GM18526 (cell line): ENCODE data around the gene PRKG2.

Experiments used
- POLR2A ChIP-seq: IDR thresholded peaks from 3 replicates; pipeline ENCODE4 v1.6.1; 2011; ENCODE audit not compliant: insufficient read length; ENCODE audit errors: extremely low read depth

PRKG2 gene

DNA sequence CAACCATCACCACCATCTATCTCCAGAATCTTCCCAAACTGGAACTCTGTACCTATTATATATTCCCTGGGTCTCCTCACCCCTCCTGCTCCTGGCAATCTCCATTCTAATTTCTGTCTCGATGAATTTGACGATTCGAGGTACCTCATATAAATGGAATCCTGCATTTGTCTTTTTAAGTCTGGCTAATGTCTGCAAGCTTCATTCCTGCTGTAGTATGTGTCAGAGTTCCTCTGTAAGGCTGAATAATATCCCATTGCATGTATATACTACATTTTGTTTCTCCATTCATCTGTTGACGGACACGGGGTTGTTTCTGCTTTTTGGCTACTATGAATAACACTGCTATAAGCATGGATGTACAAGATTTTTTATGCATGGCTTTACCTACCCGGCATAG, 19.5 kb downstream of the PRKG2 start:
- no peak for TF ChIP-seq POLR2A

DNA sequence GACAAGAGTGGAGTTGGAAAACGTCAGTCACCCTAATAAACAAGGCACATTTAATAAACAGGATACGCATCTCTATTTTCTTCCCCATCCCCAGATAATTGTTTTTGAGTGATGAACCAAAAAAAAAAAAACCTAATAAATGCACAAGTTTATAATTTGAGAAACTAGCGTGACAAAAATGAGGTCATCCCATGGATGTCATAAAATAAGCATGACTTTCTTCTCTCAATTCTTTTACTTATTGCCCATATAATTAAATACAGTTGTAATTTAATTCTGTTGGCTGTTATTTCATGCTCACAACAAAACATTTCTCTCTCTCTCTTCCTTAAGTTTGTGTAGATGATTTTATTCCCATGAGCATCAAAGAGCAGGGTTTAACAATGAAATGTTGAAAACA, 20.7 kb downstream of the PRKG2 start:
- TF ChIP-seq POLR2A = no peak

DNA sequence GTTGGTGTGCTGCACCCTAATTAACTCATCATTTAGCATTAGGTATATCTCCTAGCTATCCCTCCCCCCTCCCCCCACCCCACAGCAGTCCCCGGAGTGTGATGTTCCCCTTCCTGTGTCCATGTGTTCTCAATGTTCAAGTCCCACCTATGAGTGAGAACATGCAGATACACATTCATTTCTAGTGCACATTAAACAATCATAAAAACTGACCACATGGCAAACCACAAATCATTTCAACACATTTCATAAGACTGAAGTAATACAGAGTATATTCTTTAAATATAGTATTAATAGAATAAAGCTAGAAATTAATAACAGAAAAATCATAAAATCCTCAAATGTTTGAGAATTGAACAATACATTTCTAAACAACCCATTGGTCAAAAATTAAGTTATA, 34.1 kb downstream of the PRKG2 start:
- TF ChIP-seq POLR2A = no peak

DNA sequence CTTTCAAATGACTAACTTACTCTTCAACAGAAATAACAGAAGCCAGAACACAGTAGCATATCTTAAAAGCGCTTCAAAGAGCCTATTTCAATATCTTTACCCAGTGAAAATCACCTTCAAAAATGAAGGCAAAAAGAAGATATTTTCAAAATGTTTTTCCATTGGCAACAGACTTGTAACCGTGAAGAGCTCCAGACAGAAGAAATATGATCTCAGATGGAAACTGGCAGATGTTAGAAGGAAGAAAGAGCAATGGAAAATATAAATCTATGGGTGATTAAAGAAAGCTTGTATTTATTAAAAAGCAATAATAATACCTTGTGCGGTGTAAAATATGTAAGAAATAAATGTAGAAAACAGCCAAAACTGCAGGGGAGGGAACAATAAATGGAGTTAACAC, 35.7 kb downstream of the PRKG2 start:
- TF ChIP-seq POLR2A = no peak

DNA sequence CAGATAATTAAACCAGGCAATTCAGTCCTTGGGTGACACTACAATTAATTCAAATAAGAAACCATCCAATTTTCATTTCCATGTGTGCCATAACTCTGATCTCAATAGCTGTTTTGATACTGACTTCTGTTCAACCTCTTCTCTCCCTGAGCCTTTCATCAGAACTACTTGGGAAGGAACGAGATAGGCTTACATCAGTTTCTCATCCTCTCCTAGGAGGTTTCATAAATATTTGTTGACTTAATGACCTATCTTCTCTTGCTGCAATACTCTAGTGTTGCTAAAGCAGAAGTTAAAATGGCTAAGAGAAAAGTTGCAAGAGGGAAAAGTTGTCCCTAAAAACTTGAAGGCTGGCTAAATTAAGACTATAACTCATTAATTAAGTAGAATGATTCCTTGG, 41.8 kb downstream of the PRKG2 start:
- no peak for TF ChIP-seq POLR2A

DNA sequence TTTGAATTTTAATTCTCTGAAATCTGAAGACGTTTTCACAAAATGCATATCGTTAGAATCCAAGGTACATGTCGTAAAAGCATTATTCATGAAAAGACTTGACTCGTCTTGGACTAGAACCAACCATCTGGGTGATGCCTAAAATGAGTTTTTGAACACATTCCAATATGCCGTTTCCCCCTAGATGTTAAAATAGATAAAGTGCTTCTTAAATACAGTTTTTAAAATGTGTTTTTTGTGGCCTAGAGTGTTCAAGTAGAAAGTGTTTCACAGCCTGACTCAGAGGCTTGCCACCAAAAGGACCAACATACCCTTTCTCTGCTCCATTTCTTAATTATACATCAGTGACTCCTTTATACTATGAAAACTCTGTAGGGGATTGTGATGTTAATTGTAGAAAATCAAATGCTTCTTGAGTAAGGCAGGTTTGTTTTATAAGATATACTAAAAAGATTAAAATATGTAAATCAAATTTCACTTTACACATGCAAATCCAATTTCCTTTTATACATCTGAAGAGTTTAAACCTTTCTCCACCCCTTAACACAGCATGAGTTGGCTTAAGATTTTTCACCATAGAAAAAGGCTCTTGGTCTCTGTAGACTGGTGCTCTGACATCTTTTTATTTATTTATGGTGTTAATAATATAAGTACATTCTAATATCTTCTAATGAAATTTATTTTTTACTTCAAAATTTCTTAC, 48.4 kb downstream of the PRKG2 start:
- TF ChIP-seq POLR2A = no peak

DNA sequence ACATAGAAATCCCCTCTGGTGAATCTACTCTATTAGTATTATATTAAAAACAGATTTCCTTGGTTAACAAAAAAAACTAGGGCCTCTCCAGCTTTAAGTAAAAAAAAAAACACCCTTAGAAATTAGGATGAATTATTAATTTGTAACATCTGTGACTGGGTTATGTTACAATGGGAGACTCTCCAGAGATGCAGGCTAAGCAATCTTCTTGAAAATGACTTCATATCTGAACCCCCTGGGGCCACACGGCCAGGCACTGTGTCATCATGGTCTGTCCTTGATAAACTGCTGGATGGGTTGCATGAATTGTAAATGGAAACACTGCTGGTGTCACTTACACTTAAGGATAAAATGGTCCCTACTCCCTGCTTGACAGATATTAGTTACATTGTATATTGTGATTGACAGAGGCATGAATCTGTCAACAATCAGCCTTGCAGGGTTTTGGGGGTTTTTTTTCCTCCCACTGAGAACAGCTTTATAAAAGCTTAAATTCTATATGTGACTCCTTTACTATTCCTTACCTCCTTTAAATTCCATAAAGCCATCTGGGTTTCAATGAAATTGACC, 49.1 kb downstream of the PRKG2 start:
- no peak for TF ChIP-seq POLR2A

DNA sequence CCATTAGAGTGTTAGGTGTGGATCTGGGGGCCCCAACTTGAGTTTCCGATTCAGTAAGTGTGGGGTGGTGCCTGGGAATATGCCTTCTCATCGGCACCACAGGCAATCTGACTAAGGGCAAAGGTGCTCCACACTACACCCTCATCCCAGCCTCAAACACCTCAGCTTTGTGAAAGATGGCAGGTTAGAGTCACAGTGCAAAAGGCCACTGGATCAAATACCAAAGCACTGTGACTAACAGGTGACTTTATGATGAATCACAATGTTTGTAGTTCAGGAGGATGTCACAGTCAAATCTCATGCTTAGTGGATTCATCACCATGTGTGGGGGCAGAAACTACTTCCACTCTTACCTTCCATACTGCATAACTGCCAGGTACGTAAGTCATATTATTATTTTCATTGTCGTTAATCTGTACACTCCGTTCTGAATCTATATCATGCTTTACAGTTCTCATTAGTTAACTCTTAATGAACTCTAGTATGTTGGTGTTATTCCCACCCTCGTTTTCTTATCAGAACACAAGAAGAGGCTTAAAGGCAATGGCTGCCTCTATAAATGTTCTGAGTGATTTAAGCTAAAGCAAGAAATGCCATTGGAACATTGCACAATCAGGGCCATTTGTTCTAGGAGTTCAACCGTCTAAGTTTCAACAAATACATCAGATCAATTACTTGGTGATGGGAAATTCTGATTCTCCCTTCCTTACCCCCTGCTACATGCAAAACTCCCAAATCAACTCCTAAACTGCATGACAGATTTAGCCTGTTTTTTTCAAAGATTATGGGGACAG, 50.2 kb downstream of the PRKG2 start:
- TF ChIP-seq POLR2A = no peak

DNA sequence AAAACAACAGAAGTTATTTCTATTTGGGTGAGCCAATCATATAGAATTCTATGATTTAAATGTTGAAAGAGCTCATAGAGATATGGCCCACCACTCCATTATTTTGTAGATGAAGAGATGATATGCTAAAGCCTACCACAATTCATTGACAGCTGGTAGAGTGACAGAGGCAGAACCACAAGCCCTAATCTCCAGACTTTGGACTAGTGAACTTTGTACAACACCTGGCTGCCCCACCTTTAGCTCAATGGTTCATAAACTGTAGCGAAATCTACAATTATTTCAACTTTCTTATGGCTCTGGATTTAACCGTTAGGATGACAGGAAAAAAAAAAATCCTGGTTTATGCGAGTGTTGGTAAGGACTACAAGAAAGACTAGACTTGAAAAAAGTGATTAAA, 50.9 kb downstream of the PRKG2 start:
- no peak for TF ChIP-seq POLR2A

DNA sequence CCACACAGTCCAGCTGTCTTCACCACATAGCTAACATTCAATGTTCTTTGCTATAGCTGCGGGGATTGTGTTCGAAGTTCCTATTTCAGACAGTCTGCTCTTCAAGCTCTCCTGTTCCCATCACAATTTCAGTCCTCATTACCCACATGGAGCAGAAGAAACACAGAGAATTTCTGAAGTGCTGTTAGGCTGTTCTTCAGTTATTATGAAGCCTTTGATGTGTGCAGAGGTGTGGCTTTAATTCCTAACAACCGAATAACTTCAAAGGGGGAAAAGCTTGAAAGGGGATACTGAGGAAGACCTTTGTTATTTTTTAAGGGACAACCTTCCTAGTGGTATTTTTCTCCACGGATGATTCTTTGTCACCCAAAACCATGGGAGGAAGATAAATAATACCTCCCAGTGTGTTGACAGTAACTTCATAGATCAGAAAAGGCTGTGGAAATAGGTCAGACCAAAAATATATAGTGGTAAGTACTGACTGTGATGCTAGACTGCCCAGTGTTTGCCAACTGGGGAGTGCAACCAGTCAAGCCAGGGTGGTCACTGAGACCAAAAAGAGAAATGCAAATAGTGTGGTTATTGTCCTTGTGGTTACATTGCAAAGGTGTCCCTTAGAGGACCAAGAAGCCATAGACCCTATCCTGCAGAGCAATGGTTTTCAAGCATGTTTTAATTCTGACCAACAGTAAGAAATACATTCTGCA, 52.1 kb downstream of the PRKG2 start:
- TF ChIP-seq POLR2A = no peak

DNA sequence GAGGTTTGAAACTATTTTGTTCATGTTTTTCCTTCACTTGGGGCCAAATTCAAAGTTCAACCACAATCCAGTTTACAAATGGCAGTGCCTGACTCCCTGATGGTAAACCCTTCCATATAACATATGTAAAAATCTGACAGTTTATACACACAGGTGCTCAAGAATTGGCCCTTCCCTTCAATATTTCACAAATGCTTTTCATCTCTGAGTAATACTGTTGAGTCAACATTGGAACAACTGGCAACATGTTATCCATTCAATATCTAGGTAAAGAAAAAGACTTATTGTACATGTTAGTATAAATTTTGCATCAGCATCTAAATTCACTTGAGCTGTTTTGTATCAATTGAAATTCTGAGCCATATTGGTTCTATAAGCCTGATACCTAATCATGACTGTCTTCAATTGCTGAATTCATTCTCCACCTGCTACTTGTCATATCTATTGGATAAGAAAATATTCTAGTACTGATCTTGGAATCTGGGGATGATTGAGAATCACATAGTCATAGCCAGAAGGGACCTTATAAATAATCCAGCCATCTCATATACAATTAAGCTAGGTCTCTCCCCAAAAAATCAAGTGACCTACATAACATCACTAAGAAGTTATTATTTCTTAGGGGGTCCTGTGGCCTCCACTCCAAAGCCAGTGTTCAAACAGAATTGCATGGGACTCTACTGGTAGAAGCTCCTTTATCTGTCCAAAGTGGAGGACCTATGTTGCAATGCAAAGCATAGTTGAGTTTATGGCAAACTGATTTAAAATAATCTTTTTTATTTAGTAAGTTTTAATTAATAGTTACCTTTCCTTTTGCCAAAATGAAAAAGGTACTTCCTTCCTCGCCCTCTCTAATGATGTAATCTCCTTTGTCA, 61.9 kb downstream of the PRKG2 start:
- TF ChIP-seq POLR2A = no peak

DNA sequence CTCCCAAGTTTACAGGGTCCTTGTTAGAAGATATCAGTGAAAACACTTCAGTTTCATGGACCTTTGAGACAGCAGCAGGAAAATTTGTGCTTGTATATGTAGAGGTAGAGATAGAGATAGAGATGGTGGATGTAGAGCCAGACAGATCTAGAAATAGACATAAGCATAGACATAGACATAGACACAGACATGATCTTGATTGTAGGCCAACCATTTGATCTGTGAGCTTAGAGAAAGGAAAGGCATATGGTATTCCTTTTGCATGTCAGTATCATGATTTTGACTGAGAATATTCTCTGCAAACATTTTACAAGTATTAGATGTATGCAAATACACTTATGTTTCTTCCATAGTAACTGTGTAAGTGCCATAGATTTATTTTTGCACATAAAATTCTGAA, 65.0 kb downstream of the PRKG2 start:
- no peak for TF ChIP-seq POLR2A

DNA sequence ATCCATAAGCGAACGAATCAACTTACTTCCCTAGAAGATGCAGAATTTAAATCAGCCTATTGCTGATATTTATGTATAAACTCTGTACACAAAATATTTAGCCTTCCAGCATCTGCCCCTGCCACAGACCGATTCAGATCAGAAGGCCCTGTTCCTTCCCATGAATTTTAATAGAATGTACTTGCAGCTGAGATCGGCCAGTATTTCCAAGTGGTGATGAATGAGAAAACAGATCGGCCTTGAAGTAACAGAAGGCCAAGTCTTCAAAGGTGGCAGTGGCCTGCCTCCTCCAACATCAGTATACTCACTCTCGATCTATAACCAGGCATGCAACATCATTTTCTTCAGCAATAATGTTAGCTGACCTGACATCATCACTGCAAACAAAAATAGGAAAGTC, 66.4 kb downstream of the PRKG2 start:
- TF ChIP-seq POLR2A = no peak

DNA sequence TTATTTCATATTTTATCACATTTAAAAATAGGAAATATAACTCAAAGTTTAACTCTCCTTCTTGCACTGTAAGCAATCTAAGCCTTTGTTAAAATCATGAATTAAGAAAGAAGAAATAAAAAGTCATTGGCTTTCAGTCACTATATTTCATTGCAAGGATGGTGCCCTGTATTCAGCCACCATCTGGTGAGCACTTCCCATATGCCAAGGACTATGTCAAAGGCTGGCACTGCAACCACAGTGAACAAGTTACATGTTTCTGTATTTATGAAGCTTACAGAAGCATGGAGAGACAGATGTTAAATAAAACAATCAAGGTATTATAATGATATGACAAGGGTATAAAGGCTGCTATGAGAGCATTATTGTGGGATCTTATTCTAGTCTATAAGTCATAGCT, 68.6 kb downstream of the PRKG2 start:
- no peak for TF ChIP-seq POLR2A

DNA sequence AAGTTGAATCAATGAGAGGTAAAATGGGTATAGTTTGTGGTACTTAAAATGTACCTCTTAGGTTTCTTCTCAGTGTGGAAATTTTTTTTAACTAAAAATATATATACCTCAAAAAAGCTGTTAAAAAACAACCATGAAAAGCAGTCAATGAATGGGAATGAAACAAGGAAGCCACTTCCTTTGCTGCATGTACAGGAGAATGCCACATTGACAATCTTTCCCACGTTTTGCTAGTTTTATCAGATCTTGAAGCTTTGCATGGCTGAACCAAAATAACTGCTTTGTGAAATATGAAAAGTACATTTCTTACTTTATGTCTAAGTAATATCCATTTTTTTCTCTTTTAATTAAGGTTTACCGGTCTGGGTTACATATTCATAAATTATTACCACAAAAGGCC, 71.8 kb downstream of the PRKG2 start:
- TF ChIP-seq POLR2A = no peak

DNA sequence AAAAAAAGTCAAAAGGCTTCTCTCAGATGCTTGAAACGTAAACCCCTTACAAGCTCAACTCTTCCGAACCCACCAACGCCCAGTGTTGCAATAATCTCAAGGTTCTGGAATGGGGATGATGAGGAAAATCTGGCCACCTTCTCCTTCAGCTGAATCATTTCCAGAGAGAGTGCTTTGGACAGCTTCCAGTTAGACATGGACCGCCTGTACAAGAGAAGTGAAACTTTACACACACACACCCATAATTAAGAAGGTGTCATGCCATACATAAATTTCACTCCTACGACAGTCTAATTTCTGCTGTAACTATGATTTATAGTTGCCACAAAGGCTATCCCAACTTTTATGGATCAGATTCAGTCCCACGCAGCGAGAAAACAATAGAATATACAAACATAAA, 72.3 kb downstream of the PRKG2 start:
- no peak for TF ChIP-seq POLR2A

DNA sequence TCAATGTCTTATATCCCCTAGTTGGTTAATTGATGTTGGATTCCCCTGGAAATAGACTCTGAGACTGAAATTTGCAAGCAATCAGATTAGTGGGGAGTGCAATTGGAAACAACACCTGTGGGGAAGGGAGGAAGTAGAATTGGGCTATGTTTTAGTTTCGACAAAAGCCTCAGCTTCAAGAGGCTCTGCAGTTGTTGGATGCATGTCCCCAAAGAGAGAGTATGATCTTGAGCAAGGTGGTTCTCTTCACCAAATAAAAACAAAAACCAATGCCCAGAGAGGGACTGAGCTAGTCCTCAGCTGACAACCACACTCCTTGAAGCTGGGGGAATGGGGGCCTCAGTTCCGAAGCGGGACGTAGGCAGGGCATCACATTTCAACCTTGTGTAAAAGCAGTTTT, 77.1 kb downstream of the PRKG2 start:
- TF ChIP-seq POLR2A = no peak
